Thoracic aorta (tissue), 2 donors: Measurements from ENCODE around the gene FAM131B. TPM values are rescaled to one million over a fixed set of nuclear protein-coding genes. Genes with fewer than 3 reads are reported as not detected.

Experiments used
- ATAC-seq: fragments of 150-250 bp; one replicate; pipeline ENCODE4 v1.8.0; 2017; ENCODE audit warnings: low read depth; ENCODE audit not compliant: insufficient number of reproducible peaks, low FRiP score
- DNase-seq: peaks from one replicate; pipeline ENCODE4 v3.0.0-alpha.2; 2020; ENCODE audit warnings: low spot score
- H3K27ac ChIP-seq, 2 donors: fragments of 200-600 bp; sonication (generic); 1 replicate in 1 of 2; 2 replicates in 1 of 2; pipeline ENCODE4 v1.5.1; 2016; ENCODE audit warnings: mild to moderate bottlenecking in 2 of 2, moderate library complexity in 2 of 2
- H3K27me3 ChIP-seq: fragments of 200-600 bp; sonication (generic); replicated peaks from 2 replicates; pipeline ENCODE4 v1.6.0; 2016; ENCODE audit warnings: mild to moderate bottlenecking; ENCODE audit not compliant: insufficient read depth
- H3K36me3 ChIP-seq: fragments of 200-600 bp; sonication (generic); one replicate; pipeline ENCODE4 v1.5.1; 2016
- H3K4me1 ChIP-seq, 2 donors: fragments of 200-600 bp; sonication (generic); 1 replicate in 1 of 2; 2 replicates in 1 of 2; pipeline versions ENCODE4 v1.5.1 to v1.6.0; 2016; ENCODE audit warnings: low read depth in 2 of 2, mild to moderate bottlenecking in 1 of 2; ENCODE audit not compliant: control insufficient read depth in 1 of 2
- H3K4me3 ChIP-seq: fragments of 200-600 bp; sonication (generic); 2 replicates; pipeline ENCODE4 v1.5.1; 2016; ENCODE audit warnings: mild to moderate bottlenecking
- H3K9me3 ChIP-seq: fragments of 200-600 bp; sonication (generic); 2 replicates; pipeline ENCODE4 v1.5.1; 2016
- total RNA-seq, 2 donors: library from RNA; depleted of rRNA; stranded (reverse); fragments of >200 nt; gene quantifications; one replicate each; pipeline versions ENCODE4 v1.1.0 to v1.2.3, GENCODE V29; 2016
- TF ChIP-seq, protein P1 (sequence below): fragments of 200-600 bp; sonication (generic); IDR thresholded peaks from one replicate; pipeline ENCODE4 v1.5.1; 2019; ENCODE audit warnings: antibody characterized with exemption

Gene FAM131B
- total RNA-seq, 2 donors from 2014 or later = 2.3 to 3.3 TPM

DNA sequence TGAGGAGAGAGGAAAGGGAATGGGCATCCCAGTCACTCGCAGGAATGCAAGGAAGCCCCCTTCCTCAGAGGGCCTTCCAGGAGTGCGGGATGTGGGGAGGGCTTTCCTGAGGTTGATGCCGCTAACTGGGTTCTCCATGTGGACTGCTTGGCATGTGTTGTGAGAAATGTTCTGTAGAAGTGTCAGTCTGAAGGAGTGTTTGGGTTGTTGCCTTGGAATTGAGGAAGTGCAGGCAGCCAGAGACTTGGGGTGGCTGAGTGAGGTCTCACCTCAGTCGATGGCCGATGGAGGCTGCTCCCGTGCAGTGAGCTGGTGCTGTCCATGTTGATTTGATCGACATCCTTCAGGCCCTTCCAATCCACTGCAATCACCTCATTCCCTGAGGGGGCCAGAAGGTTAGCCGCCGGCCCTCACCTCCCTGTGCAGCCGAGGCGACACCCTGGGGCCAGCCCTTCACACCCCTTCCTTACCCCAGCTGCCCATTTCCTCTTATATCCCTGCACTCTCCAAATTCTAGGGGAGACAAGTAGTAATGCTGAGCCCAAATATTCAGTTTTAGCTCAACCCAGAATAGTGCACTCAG lies 2.7 kb downstream of the FAM131B start:
- TF ChIP-seq, protein P1, sequence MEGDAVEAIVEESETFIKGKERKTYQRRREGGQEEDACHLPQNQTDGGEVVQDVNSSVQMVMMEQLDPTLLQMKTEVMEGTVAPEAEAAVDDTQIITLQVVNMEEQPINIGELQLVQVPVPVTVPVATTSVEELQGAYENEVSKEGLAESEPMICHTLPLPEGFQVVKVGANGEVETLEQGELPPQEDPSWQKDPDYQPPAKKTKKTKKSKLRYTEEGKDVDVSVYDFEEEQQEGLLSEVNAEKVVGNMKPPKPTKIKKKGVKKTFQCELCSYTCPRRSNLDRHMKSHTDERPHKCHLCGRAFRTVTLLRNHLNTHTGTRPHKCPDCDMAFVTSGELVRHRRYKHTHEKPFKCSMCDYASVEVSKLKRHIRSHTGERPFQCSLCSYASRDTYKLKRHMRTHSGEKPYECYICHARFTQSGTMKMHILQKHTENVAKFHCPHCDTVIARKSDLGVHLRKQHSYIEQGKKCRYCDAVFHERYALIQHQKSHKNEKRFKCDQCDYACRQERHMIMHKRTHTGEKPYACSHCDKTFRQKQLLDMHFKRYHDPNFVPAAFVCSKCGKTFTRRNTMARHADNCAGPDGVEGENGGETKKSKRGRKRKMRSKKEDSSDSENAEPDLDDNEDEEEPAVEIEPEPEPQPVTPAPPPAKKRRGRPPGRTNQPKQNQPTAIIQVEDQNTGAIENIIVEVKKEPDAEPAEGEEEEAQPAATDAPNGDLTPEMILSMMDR = no peak
- Histone ChIP-seq H3K4me1 (peaks cover 6 to 11% of the 10 kb centered on the region in 2 donors), H3K27me3 (peaks cover 4% of the 10 kb centered on the region), H3K4me3 (no peak overlapping the region), H3K9me3 (no peaks in the 10 kb centered on the region), H3K27ac (no peak overlapping the region), H3K36me3 (no peaks in the 10 kb centered on the region)
- ATAC-seq = no peak
- no peak for DNase-seq

DNA sequence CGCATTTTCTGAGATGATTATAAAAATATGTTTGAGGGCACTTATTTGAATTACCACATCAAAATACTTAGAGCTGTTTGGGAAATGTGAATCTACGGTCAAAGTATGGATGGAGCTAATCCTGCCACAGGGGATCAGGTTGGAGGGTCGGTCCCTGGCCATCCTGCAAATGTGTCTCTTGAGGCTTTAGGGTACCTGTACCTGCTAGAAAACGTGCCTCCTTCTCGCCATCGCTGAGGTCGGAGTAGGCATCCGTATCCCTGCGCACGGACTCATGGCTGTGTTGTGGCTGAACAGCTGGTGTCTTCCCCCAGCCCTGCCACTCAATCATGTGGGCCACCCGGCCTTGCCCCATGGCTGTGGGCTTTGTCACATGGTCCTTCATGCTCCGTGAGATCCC lies 3.9 kb downstream of the FAM131B start:
- ATAC-seq = no peak
- TF ChIP-seq, protein P1 = no peak
- Histone ChIP-seq H3K9me3 (no peaks in the 10 kb centered on the region), H3K27me3 (peaks cover 4% of the 10 kb centered on the region), H3K4me1 (peaks cover 6 to 11% of the 10 kb centered on the region in 2 donors), H3K27ac (no peak overlapping the region), H3K36me3 (no peaks in the 10 kb centered on the region), H3K4me3 (no peak overlapping the region)
- DNase-seq = no peak

DNA sequence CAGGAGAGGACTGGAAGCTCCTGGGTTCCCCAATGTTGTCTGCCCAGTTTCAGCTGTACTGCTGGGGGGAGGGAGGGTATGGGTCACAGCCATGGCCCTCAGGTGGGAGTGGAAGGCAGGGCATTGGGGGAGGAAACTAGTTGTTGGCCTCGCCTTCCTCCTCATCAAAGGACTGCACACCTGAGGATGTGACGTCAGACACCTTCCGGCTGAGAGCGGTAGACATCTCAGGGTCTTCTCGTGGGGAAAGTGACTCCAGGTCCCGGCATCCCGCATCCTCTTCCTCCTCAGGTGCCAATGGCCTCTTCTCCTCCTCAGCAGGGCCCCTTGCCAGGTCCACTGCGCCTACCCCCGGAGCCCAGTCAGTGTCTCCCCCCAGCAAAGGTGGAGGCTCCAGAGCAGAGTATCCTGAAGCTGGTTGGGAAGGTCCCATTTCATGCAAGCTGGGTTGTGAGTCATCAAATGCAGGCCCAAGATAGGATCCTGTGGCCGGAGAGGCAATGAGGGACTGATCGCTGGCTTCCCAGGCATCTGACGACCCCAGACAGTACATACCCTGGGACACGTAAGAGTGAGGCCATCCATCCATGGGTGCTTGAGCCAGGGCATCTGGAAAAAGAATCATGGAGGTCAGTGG lies 6.0 kb downstream of the FAM131B start:
- Histone ChIP-seq H3K27me3 (no peaks in the 10 kb centered on the region), H3K4me1 (peaks cover 1 to 3% of the 10 kb centered on the region in 2 donors), H3K27ac (no peak overlapping the region), H3K4me3 (no peak overlapping the region), H3K9me3 (no peaks in the 10 kb centered on the region), H3K36me3 (no peaks in the 10 kb centered on the region)
- TF ChIP-seq, protein P1 = no peak
- no peak for ATAC-seq
- DNase-seq = no peak

DNA sequence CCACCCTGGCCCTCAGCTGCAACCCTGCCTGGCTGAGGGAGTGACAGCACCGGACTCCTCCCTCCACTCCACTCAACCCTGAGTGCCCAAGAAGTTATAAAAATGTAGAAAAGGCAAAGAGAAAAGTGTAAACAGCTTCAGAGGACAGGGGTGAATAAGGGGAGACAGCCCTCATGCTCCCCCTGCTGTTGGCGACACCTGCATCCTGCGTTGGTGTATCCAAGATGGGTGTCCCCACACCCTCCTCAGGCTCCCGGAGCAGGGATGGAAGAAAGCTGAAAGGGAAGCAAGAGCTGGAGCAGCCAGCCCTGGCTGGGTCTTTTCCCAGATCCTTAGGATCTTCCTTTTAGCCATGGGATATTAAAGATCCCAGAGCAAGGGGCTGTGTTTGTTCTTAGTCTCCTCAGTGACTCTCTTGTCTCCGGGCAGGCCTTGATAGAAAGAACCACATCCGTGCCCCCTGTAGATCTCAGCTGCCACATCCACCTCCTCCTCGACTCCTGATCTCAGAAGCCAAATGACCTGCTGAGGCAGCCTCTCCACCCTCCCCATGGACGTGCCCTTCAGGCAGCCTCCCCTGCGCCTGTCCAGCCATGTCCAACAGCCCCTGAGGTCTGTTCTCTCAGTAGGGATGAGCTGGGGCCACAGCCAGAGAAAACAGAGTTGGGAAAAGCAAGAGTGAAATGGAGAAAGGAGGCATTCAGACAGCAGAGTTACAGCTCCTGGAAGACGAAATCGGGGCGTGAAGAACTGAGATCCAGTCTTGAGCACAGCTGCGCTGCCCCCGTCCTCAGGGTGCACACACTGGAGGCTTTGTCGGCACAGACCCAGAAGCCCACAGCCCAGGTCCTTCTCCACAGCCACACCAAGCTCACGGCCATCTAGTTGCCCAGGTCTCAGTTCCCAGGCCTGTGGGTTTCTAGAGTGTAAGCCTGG lies 6.8 kb downstream of the FAM131B start:
- no peak overlapping the region for H3K4me3 ChIP-seq
- TF ChIP-seq, protein P1 = no peak
- ATAC-seq (no peak), DNase-seq (no peak)
- H3K27me3 ChIP-seq = no peaks in the 10 kb centered on the region
- no peaks in the 10 kb centered on the region for H3K36me3 ChIP-seq
- no peak overlapping the region for H3K27ac ChIP-seq
- no peaks in the 10 kb centered on the region for H3K9me3 ChIP-seq
- no peaks in the 10 kb centered on the region for H3K4me1 ChIP-seq

DNA sequence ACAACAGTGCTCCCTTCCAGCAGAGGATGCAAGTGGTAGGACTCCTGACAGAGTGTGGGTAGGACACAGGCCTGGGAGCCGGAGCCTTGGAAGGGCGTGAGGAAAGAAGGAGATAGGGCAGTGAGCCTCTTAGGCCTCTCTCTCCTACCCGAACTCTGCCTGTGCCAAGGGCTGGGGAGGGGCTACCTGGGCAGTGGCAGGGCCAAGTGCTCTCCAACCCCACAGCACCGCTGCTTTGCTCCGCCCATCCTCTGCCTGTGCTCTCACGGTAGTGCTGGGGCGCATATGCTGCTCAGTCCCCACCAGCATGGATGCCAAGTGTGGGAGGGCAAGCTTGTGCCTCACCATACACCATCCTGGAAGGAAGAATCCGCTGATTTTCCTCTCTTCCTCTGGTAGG lies 7.5 kb downstream of the FAM131B start:
- Histone ChIP-seq H3K9me3 (no peaks in the 10 kb centered on the region), H3K36me3 (no peaks in the 10 kb centered on the region), H3K27ac (no peak overlapping the region), H3K4me3 (no peak overlapping the region), H3K4me1 (no peaks in the 10 kb centered on the region), H3K27me3 (no peaks in the 10 kb centered on the region)
- ATAC-seq (no peak), DNase-seq (no peak)
- TF ChIP-seq, protein P1 = no peak
